HG02870 (cell line): Measurements from ENCODE around the gene HTT-AS.
A peak's percentile ranks its signal among the peaks of the same experiment; 100 is the strongest.
"Not testable (repeated sequence)": the region's sequence is repeated elsewhere in the genome, so short reads cannot be mapped to it uniquely, and the experiment has no call there.

Source experiments
- ATAC-seq: cut with Tn5 transposase; IDR thresholded peaks from one replicate; pipeline ENCODE4 v1.9.1; 2021; ENCODE audit warnings: mild to moderate bottlenecking, moderate library complexity; ENCODE audit not compliant: unreplicated experiment

Gene HTT-AS

DNA sequence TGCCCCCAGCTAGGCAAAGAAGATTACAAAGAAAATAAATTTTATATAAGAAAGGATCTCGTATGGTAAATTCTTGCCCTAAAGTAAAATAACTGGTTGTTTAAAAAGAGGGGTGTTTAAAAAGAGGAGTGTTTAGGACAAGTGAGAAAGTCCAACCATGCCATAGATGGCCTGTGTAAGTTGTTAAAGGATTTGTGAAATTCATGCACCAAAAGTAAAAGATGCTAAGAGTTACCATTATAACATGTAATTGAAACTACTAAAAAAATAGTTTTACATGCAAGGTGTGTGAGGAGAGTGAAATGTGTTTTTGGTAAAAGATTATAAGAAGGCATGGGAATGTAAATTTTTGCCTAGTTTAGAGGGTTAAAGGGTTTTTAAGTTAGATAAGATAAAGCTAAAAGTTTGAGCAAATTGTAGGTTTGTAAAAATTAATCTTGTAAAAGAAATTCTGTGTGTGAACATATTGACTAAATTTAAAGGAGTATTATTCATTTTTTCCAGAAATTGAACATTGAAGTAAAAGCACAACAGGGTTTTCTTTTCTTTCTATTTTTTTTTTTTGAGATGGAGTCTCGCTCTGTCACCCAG, 20.1 kb downstream of the HTT-AS start:
- no peak for ATAC-seq

DNA sequence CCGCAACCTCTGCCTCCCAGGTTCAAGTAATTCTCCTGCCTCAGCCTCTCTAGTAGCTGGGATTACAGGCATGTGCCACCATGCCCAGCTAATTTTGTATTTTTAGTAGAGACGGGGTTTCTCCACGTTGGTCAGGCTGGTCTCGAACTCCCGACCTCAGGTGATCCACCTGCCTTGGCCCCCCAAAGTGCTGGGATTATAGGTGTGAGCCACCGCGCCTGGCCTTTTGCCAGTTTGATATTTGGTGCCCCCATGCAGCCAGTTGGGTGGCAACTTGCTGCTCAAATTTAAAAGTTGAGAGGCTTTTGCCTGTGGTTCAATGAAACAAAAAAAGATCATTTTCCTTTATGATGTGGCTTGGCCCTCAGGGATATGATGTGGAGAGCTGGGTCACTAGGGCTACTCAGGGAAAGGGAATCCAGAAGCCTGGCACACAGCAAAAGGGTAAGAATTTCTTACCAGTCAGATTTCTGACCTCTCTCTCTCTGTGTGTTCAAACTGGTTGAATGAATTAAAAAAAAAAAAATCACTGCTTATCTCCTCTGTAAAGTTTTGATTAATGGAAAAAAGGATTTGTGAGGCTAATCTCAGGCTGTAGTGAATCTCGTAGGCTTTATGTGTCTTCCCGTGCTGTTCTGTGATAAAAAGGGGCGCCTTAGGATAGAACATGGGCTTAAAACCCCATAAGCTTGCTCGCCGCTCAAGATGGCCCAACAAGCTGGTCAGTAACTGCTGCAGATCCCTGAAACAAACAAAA, 23.0 kb downstream of the HTT-AS start:
- not testable (repeated sequence) for ATAC-seq

DNA sequence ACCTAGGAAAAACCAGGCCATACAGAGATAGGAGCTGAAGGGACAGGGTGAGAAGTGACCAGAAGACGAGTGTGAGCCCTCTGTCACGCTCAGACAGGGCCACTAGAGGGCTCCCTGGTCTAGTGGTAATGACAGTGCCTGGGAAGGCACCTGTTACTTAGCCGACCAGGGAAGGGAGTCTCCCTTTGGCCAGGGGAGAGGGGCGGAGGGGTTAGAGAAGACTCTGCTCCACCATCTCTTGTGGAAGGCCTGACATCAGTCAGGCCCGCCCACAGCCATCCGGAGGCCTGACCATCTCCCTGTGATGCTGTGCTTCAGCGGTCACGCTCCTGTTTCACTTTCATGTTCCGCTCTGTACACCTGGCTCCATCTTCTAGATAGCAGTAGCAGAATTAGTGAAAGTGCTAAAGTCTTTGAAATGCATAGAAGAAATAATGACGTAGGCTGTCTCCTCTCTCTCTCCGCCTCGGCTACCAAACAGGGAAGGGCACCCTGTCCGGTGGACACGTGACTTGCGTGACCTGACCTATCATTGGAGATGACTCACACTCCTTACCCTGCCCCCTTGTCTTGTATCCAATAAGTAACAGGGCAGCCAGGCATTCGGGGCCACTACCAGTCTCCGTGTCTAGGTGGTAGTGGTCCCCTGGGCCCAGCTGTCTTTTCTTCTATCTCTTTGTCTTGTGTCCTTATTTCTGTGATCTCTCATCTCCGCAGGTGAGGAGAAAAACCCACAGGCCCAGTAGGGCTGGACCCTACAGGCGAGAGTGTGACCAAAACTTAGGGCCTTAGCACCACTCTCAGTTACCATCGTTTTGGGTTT, 26.7 kb downstream of the HTT-AS start:
- peak; percentile 94 for ATAC-seq

DNA sequence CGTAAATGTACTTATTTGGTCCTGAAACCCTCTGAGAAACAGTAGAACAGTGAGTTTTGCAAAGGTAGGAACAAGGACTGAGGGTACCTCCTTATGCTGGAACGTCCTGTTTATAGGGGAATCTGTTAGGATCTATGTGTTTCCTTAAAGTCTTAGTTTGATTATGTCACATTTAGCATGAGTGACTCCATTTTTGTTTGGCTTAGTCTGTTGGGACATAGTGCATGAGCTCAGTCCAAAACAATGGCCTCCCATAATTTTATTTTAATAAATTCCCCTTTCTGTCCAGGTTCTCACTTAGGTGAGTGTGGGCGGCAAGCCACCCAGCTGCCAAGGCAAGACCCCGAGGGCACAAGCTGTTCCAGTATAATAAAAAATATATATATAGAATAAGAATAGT, 27.7 kb downstream of the HTT-AS start:
- ATAC-seq = no peak

DNA sequence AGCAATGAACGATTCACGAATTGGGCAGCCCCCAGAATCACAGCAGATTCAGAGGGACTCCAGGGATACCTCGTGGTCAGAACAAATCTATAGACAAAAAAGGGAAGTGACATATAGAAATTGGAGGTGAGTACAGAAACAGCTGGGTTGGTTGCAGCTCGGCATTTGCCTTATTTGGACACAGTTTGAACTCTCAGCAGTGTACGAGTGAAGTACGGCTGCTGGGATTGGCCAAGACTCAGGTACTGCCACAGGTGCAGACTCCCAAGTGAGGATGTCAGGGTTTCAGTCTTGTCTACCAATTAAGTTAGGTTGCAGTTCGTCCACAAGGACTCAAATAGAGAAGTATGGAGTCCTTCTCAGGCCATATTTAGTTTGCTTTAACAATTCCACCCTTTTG, 28.2 kb downstream of the HTT-AS start:
- ATAC-seq = no peak

DNA sequence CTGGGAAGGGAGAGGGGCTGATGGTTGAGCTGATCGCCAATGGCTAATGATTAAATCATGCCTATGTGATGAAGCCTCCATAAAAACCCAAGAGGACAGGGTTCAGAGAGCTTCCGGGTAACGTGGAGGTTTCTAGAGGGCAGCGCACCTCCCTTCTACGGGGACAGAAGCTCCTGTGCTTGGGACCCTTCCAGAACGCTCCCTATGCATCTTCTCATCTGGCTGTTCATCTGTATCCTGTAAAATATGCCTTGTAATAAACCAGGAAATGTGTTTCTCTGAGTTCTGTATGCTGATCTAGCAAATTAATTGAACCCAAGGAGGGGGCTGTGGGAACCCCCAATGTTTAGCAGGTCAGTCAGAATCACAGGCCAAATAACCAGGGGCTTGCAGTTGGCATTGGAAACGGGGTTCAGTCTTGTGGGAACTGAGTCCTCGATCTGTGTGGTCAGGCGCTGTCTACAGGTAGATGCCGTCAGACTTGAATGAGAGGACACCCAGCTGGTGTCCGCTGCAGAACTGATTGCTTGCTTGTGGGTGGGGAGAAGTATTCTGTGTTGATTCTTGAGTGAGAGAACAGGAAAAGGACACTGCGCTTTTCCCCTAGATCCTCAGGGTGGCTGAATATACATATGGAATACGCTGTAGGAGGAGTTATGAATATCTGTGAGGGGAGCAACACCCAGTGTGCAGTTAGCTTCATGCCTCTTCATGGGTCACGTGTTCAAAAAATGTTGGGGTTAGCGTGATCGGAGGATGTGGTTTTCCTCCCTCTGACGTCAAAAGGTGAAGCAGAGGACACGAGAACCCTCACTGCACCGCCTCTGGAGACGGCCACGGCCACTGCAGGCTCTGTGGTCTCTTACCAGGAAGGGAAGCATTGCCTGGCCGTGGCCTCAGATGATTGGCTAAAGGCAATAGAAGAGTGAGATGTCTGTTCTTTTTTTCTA, 29.2 kb downstream of the HTT-AS start:
- ATAC-seq = no peak

DNA sequence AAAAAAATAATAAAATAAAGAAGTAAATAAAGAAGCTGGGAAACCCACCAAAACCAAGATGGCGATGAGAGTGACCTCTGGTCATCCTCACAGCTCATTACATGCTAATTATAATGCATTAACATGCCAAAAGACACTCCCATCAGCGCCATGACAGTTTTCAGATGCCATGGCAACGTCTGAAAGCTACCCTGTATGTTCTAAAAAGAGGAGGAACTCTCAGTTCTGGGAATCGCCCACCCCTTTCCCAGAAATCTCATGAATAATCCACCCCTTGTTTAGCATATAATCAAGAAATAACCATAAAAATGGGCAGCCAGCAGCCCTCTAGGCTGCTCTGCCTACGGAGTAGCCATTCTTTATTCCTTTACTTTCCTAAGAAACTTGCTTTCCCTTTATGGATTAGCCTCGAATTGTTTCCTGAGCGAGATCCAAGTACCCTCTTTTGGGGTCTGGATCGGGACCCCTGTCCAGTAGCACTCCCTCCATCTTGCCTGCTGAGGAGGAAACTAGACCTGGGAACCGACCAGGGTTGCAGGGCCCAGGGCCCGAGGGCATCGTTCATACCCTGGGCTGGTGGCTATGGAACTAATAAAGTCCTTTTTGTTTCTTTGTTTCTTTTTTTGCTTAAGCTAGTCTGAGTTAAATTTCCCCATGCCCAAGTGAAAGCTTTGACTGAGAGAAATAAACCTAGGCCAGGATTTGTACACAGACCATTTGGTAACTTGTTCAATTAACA, 30.9 kb downstream of the HTT-AS start:
- no peak for ATAC-seq

DNA sequence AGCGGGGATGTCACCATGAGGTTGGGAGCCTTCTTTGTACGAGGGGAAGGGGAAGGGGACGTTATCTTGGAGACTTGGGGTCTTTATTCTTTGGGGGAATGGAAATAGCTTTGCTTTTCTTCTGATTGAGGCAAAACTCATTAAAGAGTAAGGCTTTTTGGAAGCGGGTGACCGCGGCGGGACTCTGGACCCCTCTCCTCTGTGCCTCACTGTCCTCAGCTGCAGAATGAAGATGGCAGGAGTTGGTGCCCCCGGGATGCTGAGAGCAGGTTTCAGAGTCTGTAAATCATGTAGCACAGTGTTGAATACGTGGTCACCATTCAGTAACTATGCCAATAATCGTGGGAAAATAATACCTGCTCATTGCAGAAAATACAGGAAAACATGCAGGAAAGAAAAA, 32.1 kb downstream of the HTT-AS start:
- no peak for ATAC-seq

DNA sequence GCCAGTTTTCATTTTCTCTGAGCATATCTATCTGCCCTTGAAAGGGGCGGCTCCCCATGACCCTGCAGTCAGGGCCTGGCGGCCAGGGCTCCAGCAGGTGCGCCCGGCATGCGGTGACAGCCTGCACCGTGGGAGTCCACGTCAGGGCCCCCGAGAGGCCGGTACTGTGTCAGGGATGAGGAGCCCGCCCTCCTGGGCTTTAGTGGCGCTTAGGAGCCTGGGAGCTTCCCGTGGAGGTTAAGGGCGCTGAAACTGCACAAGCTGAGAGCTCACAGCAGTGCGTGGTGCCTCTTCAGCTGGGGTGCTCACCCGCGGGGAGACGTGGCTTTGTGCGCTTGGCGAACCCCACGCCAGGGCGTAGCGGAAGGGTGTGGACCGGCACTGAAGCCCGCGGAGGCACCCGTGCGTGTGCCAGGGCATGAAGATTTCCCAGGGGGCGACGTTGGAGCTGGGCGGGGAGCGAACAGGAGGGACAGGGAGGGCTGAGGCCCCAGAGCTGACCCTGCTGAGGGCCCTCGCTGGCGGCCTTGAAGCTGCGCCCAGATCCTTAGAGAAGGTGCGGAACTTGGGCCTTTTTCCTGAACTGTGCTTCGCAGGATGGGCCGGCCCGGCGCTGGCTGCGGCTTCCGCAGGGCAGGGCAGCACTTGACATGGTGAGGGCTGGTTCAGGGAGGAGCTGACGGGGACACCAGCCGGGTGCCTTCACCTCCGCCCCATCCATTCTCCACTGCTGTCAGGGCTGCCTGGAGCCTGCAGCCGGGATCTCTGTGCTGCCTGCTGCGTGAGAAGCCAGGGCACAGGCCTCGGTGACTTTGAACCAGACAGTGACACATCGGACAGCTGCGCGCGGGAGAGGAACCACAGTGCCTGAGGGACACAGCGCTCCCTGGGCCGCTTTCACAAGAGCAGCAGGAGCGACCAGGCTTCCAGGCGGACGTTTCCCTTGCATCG, 32.9 kb downstream of the HTT-AS start:
- no peak for ATAC-seq

DNA sequence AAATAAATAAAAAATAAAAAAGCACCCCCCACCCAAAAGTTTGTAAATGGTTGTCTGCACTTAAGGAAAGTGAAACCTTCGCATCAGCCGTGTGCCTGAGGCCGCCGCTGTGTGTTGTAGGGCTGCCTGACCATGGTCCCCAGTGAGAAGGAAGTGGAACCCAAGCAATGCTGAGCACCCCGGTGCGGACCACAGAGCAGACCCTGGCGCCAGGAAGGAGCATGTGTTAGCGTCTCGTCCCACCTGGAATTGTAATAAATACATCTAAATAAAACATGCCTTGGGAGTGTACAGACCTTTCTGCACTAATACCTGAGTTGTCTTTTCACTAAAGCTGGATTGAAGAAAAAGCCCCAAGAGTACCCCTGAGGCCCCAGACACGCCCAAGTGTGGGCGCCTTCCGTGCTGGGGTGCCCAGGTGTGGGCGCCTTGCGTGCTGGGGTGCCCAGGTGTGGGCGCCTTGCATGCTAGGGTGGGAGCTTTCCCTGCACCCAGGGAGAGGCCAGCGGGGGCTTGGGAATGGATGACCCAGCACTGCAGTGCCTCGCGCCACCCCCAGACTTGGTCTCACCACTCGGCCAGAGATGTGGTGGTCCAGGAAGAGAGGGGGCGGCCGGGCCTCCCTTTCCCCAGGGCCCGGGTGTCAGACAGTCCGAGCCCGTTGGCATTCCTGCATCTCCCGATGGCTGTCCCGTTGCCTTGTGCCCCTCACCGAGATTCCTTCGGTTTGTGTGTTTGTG, 33.7 kb downstream of the HTT-AS start:
- ATAC-seq = peak; percentile 42

DNA sequence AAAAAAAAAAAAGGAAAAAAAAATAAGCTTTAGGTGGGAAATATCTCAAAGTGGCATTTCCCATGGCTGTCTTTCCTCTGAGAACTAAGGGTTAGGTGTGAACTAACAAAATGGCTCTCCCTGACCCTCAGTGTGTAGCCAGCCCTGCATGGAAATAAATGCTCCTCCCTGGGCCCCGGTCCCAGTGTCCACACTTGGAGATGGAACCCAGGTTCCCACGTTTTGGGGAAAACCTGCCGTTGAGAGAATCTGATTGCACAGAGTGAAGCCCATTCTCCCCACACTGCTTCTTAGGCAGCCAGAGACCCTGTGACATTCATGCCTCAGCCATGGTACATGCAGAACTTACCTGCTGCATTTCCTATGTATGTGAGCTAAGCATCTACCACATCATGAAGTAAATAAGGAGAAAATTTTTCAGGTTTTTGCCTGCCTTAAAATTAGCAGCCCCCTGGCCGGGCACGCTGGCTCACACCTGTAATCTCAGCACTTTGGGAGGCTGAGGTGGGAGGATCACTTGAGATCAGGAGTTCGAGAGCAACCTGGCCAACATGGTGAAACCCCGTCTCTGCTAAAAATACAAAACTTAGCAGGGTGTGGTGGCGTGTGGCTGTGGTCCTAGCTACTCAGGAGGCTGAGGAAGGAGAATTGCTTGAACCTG, 34.5 kb downstream of the HTT-AS start:
- ATAC-seq = no peak

DNA sequence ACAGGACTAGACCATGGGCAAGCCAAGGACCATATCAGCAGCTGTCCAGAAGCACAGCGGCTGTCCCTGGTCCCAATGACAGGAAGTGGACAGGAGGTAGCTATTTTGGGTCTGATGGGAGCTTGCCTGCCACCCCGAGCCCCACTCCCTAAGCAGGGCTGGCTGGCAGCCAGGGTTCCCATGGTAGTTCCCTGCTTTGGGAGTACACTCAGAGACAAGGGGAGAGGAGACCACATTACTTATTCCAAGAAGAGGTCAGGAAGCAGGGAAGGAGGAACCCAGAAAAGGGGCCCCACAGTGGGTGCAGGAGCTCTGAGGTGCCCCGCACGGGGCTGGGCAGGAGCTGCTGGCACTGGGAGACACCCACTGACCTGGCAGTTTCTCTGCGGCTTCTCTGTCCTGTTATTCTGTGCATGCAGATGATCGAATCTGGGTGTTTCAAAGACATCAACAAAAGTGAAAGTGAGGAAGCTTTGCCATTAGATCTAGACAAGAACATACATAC, 36.3 kb downstream of the HTT-AS start:
- no peak for ATAC-seq

DNA sequence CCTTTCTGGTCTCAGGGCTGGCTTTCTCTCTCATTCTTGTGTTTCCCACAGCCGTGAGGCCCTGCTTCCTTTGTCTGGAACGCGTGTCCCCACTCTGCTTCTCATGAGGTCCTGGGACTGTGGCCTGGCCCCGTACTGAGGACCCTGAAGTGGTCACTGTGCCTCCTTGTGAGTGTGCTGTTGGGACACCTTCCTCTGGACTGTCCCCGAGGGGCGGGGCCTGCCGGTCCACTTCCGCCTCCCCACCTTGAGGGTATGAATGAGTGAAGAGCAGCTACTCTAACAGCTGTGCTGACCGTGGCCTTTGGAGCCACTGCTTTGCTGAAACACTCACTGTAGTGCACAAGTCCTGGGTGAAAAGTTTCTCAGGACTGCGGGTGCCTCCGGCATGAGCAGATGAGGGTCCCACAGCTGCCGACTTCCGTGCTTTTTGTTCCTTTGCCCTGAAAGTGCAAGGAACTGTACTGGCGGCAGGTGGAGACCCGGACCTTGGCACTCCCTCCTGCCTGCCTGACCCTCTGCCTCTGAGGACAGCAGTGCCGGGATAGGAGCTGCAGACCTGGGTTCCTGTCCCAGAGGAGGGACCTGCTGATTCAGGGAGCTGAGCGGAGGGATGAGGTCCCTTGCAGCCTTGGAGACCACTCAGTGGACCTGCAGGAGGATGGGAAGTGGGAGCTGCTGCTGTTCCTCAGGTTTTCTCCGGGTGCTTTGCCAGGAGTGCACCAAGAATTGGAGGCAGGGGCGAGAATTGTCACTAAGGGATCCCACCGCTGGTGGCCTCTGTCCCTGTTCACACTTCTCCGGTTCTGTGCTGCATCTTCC, 38.0 kb downstream of the HTT-AS start:
- no peak for ATAC-seq

DNA sequence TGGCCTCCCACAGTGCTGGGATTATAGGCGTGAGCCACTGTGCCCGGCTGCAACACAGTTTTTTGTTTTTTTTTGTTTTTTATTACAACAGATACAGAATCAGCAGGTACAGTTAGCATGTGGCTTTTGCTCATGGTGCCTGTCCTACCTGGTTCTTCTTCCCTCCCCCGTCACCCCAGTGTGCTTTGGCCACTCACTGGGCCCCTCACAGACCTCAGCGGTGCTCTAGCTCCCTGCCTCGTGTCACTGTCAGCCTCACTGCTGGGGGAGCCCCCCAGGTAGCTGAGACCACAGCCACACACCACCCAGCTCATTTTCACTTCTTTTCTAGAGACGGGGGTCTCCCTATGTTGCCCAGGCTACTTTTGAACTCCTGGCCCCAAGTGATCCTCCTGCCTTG, 38.7 kb downstream of the HTT-AS start:
- no peak for ATAC-seq

DNA sequence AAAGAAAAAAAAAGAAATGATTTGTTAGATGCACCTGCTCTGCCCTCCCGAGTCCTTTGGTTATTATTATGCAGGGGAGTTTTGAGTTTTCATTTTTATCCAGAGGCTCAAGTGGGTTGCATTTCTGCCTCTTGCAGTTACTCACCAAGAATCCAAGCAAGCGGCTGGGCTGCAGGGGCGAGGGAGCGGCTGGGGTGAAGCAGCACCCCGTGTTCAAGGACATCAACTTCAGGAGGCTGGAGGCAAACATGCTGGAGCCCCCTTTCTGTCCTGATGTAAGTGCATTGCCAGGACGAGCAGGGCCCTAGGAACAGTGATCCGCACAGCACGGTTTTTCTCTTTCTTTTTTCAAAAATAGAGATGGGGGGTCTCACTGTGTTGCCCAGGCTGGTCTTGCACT, 39.1 kb downstream of the HTT-AS start:
- no peak for ATAC-seq

DNA sequence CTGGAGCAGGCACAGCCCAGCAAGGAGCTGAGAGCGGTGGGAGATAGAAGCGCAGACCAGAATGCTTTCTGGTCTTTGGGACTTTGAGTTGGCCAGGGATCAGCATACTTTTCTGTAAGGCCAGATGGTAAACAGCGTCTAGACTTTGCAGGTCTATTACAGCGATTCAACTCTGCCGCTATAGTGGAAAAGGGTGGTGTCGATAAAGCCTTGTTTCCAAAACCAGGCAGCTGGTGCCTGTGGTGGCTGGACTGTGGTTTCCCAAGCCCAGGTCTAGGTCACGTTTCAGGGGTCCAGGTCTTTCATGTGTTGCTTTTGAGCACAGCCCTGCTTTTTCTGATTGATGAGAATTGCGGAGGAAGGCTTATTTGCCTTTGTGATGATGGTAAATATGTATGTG, 40.1 kb downstream of the HTT-AS start:
- ATAC-seq = no peak
